Measurements from ENCODE around the gene SLC16A11.
"Not testable (repeated sequence)": the region's sequence is repeated elsewhere in the genome, so short reads cannot be mapped to it uniquely, and the experiment has no call there.

The SLC16A11 gene

DNA sequence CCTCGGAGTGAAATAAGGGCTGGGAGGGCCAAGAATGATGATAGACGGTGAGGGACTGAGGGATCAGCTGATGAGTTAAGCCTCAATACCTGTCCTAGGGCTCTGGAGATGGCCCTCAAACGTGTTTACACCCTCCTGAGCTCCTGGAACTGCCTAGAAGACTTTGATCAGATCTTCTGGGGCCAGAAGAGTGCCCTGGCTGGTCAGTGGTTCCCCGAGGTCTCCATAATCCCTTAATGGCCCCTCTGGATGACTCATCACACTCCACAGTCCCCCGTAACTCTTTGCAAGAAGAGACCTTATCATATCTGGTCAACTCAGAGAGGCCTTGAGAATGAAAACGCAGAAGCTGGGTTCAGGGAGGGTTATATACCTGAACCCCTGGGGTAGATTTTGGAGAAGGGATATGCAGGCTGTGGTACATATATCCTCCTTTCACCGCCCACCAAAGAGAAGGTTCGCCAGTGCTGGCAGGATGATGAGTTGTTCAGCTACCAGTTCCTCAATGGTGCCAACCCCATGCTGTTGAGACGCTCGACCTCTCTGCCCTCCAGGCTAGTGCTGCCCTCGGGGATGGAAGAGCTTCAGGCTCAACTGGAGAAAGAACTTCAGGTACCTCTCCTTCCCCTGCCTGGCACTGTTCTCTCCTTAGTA is 44.9 kb downstream of the SLC16A11 start:
- no peak for FAIRE-seq
- TF ChIP-seq POLR2AphosphoS5 (IDR thresholded peaks at IDR 0.05; ENCODE audit: low read depth, low read length) = no peak
- no peak for TF ChIP-seq POLR2A (IDR thresholded peaks at IDR 0.05; ENCODE audit: low read depth, low read length)
- TF ChIP-seq TAF1 (IDR thresholded peaks at IDR 0.05; ENCODE audit: borderline replicate concordance, low read depth, low read length) = no peak
- DNase-seq (ENCODE audit: insufficient read length) = no peak

DNA sequence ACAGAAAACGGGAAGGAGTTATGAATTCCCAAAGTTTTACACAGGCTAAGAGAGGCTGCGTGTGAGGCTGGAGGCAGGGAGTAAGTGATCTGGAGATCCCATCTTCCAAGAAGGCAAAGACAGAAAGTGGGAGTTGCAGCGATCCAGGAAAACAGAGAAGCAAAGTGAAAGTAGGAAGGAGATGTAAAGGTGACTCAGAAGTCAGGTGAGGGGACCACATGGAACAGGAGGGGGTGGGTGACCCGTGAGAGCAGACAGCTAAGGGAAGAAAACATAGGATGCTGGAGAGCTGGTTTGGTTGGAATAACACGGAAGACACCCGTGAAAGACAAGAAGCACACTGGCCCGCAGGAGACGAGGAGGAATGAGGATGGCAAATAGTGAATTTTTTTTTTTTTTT is 46.7 kb downstream of the SLC16A11 start:
- TF ChIP-seq TAF1 (IDR thresholded peaks at IDR 0.05; ENCODE audit: borderline replicate concordance, low read depth, low read length) (no peak), POLR2A (IDR thresholded peaks at IDR 0.05; ENCODE audit: low read depth, low read length) (no peak), POLR2AphosphoS5 (IDR thresholded peaks at IDR 0.05; ENCODE audit: low read depth, low read length) (no peak)

GRCh38 chr17:6996256-6997011 is 47.5 kb downstream of the SLC16A11 start:
- DNase-seq (ENCODE audit: insufficient read length) = no peak
- no peak for TF ChIP-seq TAF1 (IDR thresholded peaks at IDR 0.05; ENCODE audit: borderline replicate concordance, low read depth, low read length)
- TF ChIP-seq POLR2A (IDR thresholded peaks at IDR 0.05; ENCODE audit: low read depth, low read length) = no peak
- no peak for TF ChIP-seq POLR2AphosphoS5 (IDR thresholded peaks at IDR 0.05; ENCODE audit: low read depth, low read length)
- no peak for FAIRE-seq

More for the DNA sequence above, 46.7 kb downstream of the SLC16A11 start:
- no peak for FAIRE-seq
- DNase-seq (ENCODE audit: insufficient read length) = no peak

DNA sequence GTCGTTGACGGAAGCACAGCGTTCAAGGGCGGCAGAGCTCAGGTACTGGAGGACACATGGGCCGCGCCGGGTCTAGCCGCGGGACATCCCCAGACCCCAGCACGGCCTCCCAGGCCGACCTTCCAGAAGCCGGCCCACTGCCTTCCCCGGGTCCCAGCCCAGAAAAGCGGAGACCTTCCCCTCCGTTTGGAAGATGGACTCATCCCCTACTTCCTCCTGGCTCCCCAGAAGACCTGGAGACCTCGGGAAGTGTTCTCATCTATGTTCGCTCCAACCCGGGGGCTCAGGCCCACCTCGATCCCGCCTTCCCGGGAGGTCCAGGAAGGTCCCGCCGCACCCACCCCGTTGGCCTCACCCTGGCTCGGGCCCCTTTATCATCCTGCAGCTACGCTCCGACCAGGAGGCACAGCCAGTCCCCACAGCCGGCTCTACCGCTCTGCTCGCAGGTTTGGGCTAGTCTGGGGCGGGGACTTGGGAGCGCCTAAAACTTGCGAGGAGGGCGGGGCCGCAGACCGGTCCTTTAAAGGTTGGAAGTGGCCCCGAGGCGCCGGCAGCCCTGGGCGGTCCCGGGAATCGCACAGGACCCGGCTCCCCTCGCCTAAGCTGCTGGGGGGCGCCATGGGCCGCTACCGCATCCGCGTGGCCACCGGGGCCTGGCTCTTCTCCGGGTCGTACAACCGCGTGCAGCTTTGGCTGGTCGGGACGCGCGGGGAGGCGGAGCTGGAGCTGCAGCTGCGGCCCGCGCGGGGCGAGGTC is 48.2 kb downstream of the SLC16A11 start, which contains the start of gene ALOX12:
Gene ALOX12 (plus strand): TSS at position 550 of the 756 bp plus-strand sequence. CDS start 69 bp downstream, at position 619.
- FAIRE-seq (no peak), DNase-seq (ENCODE audit: insufficient read length) (no peak)
- TF ChIP-seq TAF1 (IDR thresholded peaks at IDR 0.05; ENCODE audit: borderline replicate concordance, low read depth, low read length) (no peak), POLR2A (IDR thresholded peaks at IDR 0.05; ENCODE audit: low read depth, low read length) (no peak), POLR2AphosphoS5 (IDR thresholded peaks at IDR 0.05; ENCODE audit: low read depth, low read length) (no peak)

DNA sequence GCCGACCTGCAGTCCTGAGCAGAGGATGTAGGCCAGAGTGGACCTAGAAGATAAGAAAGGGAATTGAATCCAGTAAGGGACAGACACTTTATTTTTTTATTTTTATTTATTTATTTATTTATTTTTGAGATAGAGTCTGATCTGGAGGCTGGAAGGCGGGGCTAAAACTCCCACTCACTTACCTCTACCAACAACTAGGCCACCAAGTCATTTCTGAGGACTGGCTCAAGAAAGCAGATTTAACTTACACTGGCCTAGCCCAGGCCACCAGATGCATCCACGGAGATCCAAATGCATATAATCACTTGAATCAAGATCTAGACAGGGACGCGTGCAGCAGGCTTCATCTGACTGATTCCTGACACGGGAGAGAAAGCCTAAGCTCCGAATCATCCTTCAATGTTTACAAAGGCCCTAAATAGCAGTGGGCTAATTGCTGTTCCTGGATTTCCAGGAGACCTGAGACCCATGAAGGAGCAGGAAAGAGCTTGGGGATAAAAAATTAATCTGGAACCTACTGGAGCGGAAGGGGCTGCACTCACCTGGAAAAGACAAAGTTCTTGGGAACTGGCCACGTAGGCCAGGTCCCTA is 49.1 kb downstream of the SLC16A11 start:
- FAIRE-seq = no peak
- no peak for DNase-seq (ENCODE audit: insufficient read length)
- TF ChIP-seq POLR2A (IDR thresholded peaks at IDR 0.05; ENCODE audit: low read depth, low read length) = no peak
- no peak for TF ChIP-seq POLR2AphosphoS5 (IDR thresholded peaks at IDR 0.05; ENCODE audit: low read depth, low read length)
- TF ChIP-seq TAF1 (IDR thresholded peaks at IDR 0.05; ENCODE audit: borderline replicate concordance, low read depth, low read length) = no peak

- FAIRE-seq (no peak), DNase-seq (ENCODE audit: insufficient read length) (no peak)
- TF ChIP-seq POLR2AphosphoS5 (IDR thresholded peaks at IDR 0.05; ENCODE audit: low read depth, low read length) (no peak), POLR2A (IDR thresholded peaks at IDR 0.05; ENCODE audit: low read depth, low read length) (no peak), TAF1 (IDR thresholded peaks at IDR 0.05; ENCODE audit: borderline replicate concordance, low read depth, low read length) (no peak)
Measured at GRCh38 chr17:6994118-6994598, 49.7 kb downstream of the SLC16A11 start.

DNA sequence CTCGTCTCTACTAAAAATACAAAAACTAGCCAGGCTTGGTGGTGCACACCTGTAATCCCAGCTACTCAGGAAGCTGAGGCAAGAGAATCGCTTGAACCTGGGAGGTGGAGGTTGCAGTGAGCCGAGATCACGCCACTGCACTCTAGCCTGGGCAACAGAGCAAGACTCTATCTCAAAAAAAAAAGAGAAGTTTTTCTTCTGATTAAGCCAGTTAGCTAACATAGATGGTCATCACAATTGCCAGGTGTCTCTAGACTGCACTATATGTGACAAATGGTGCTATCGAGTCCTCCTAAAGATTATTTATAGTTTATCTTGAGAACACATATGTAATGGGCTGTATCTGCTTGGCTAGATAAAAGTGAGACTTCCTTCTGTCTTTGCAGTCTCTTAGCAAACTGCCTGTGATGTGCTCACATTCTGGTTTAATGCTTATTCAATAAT is 50.3 kb downstream of the SLC16A11 start:
- not testable (repeated sequence) for FAIRE-seq; DNase-seq (ENCODE audit: insufficient read length)
